Hepatocyte (in vitro differentiated cells): Measurements from ENCODE around the gene ABLIM2. TPM values are rescaled to one million over a fixed set of nuclear protein-coding genes. Genes with fewer than 3 reads are reported as not detected.

Source experiments
- DNase-seq: peaks from one replicate; pipeline ENCODE4 v3.0.0-alpha.2; 2016; ENCODE audit warnings: low spot score
- H2AFZ ChIP-seq: fragments of 200-600 bp; sonication (generic); 2 replicates; pipeline ENCODE4 v1.6.0; 2016; ENCODE audit warnings: antibody characterized with exemption, mild to moderate bottlenecking
- H3K27ac ChIP-seq: fragments of 200-600 bp; sonication (generic); 2 replicates; pipeline ENCODE4 v1.5.1; 2016; ENCODE audit warnings: mild to moderate bottlenecking
- H3K27me3 ChIP-seq: fragments of 200-600 bp; sonication (generic); 2 replicates; pipeline ENCODE4 v1.6.1; 2016
- H3K36me3 ChIP-seq: fragments of 200-600 bp; sonication (generic); replicated peaks from 2 replicates; pipeline ENCODE4 v1.5.1; 2016; ENCODE audit warnings: low read depth; ENCODE audit not compliant: insufficient read depth
- H3K4me1 ChIP-seq: fragments of 200-600 bp; sonication (generic); 2 replicates; pipeline ENCODE4 v1.5.1; 2016; ENCODE audit warnings: mild to moderate bottlenecking, moderate library complexity; ENCODE audit not compliant: insufficient read depth
- H3K4me2 ChIP-seq: fragments of 200-600 bp; sonication (generic); 2 replicates; pipeline ENCODE4 v1.6.0; 2016
- H3K4me3 ChIP-seq: fragments of 200-600 bp; sonication (generic); 2 replicates; pipeline ENCODE4 v1.5.1; 2016; ENCODE audit warnings: mild to moderate bottlenecking
- H3K79me2 ChIP-seq: fragments of 200-600 bp; sonication (generic); 2 replicates; pipeline ENCODE4 v1.6.0; 2017; ENCODE audit warnings: mild to moderate bottlenecking
- H3K9me2 ChIP-seq: fragments of 200-600 bp; sonication (generic); replicated peaks from 2 replicates; pipeline ENCODE4 v1.6.0; 2017; ENCODE audit warnings: mild to moderate bottlenecking; ENCODE audit not compliant: insufficient read depth
- H3K9me3 ChIP-seq: fragments of 200-600 bp; sonication (generic); 2 replicates; pipeline ENCODE4 v1.5.1; 2016; ENCODE audit warnings: low read depth, mild to moderate bottlenecking
- H4K20me1 ChIP-seq: fragments of 200-600 bp; sonication (generic); 2 replicates; pipeline ENCODE4 v1.6.0; 2016; ENCODE audit warnings: mild to moderate bottlenecking; ENCODE audit not compliant: insufficient read depth, poor library complexity, severe bottlenecking
- CTCF ChIP-seq: fragments of 200-600 bp; sonication (generic); IDR thresholded peaks from 2 replicates; pipeline ENCODE4 v1.5.1; 2016; ENCODE audit warnings: antibody characterized with exemption, mild to moderate bottlenecking; ENCODE audit not compliant: poor library complexity
- EZH2 ChIP-seq: fragments of 200-600 bp; sonication (generic); IDR thresholded peaks from 2 replicates; pipeline ENCODE4 v1.6.1; 2016; ENCODE audit warnings: antibody characterized with exemption, mild to moderate bottlenecking, borderline replicate concordance
- EZH2phosphoT487 ChIP-seq: fragments of 200-600 bp; sonication (generic); IDR thresholded peaks from one replicate; pipeline ENCODE4 v1.6.1; 2018; ENCODE audit warnings: antibody characterized with exemption, mild to moderate bottlenecking, low read depth, moderate library complexity; ENCODE audit not compliant: unreplicated experiment, severe bottlenecking
- WGBS: methylation state at CpG from one replicate; pipeline ENCODE4 v1.1.6; 2016; ENCODE audit warnings: low lambda C conversion rate; ENCODE audit errors: missing lambda C conversion rate; 5-methylcytosine and 5-hydroxymethylcytosine counted together
- polyA plus RNA-seq: library from polyadenylated mRNA; unstranded; fragments of >200 nt; fragmentation: Nextera tagmentation; extraction: Ambion mirVana; gene quantifications from 2 replicates; pipeline ENCODE4 v1.2.1, GENCODE V29; 2016
- total RNA-seq: library from RNA; depleted of rRNA; stranded (reverse); fragments of >200 nt; gene quantifications from 2 replicates; pipeline ENCODE4 v1.2.3, GENCODE V29; 2014

Gene ABLIM2
- total and polyA plus RNA-seq, 2 experiments from 2014 or later = 1.7 to 2.0 TPM

DNA sequence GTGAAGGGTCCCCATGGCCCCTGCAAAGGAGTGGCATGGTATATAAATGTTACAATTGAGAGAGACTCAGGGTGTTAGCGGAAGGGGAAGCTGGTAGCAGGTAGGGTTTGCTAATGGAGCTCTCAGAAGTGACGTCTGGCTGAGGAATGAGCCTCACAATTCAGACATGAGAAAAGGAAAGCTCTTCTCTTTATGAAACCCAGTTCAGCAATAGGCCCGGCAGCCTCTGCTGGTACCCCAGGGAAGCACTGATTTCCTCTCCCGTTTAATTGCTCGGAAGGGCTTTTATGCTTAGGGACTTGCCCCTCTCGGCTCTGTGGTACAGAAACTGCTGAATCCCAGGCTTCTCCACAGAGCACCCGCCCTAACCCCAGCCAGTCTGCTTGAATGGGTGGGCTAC is 199.5 kb downstream of the ABLIM2 start:
- Histone ChIP-seq H3K4me2 (no peak overlapping the region), H3K4me1 (peaks cover 19% of the 10 kb centered on the region), H3K79me2 (no peaks in the 10 kb centered on the region), H3K9me2 (no peaks in the 10 kb centered on the region), H4K20me1 (no peaks in the 10 kb centered on the region), H3K27me3 (no peaks in the 10 kb centered on the region), H3K36me3 (no peaks in the 10 kb centered on the region), H3K9me3 (no peaks in the 10 kb centered on the region), H3K4me3 (no peak overlapping the region), H3K27ac (peak overlapping the region; percentile 21), H2AFZ (no peak overlapping the region)
- WGBS = 88% methylated on average over 7 of the region's 7 CpGs
- no peak for DNase-seq
- TF ChIP-seq EZH2phosphoT487 = no peak
- TF ChIP-seq CTCF = no peak
- no peak for TF ChIP-seq EZH2

DNA sequence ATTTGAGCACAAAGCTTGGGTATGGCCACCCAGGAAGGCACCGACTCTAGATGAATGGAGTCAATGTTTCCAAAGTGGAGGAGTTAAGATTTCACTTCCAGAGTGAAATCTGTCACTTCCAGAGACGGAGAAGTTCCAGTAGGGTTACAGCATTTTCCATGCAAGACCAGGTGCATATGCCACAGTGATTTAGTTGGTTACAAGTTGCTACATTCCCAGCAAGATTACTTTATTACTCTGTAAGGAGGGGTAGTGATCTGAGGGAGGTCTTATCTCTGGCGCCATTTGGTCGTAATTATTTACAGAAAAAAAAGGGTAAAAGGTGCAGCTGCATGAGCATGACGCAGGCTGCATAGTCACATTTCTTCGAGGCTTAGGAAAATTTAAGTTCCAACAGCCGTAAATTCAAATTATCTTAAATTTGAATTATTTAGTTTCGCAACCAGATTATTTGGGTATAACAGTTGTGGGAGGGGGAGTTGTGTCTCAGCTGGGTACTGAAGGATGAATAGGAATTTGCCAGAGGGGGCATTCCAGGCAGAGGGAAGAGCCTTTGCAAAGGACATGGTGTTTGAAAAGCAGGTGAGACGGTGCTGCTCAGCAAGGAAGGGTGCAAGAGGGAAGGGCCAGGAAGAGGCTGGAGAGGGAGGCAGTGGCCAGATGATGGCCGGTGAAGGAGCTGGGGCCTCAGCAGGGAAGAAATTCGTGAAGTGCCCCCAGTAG is 201.5 kb downstream of the ABLIM2 start:
- WGBS = 52% methylated on average over 11 of the region's 11 CpGs
- H3K27me3 ChIP-seq = no peaks in the 10 kb centered on the region
- TF ChIP-seq EZH2phosphoT487 (no peak), EZH2 (no peak), CTCF (no peak)
- no peaks in the 10 kb centered on the region for H3K79me2 ChIP-seq
- DNase-seq = no peak
- no peak overlapping the region for H3K4me3 ChIP-seq
- no peaks in the 10 kb centered on the region for H3K9me3 ChIP-seq
- H3K4me2 ChIP-seq = peak overlapping the region; percentile 22
- no peak overlapping the region for H2AFZ ChIP-seq
- peaks cover 19% of the 10 kb centered on the region for H3K4me1 ChIP-seq
- peak overlapping the region; percentile 85 for H3K27ac ChIP-seq
- H4K20me1 ChIP-seq = no peaks in the 10 kb centered on the region
- no peaks in the 10 kb centered on the region for H3K36me3 ChIP-seq
- no peaks in the 10 kb centered on the region for H3K9me2 ChIP-seq

- H3K27me3 ChIP-seq = no peaks in the 10 kb centered on the region
- H2AFZ ChIP-seq = no peak overlapping the region
- no peaks in the 10 kb centered on the region for H3K36me3 ChIP-seq
- no peaks in the 10 kb centered on the region for H3K9me3 ChIP-seq
- WGBS = 83% methylated on average over 8 of the region's 8 CpGs
- H3K9me2 ChIP-seq = no peaks in the 10 kb centered on the region
- H3K79me2 ChIP-seq = no peaks in the 10 kb centered on the region
- H3K4me1 ChIP-seq = peaks cover 19% of the 10 kb centered on the region
- H3K4me2 ChIP-seq = peak overlapping the region; percentile 22
- no peak for TF ChIP-seq EZH2phosphoT487
- TF ChIP-seq EZH2 = no peak
- no peak for TF ChIP-seq CTCF
- peak overlapping the region; percentile 85 for H3K27ac ChIP-seq
- no peak for DNase-seq
- no peak overlapping the region for H3K4me3 ChIP-seq
- H4K20me1 ChIP-seq = no peaks in the 10 kb centered on the region
Observed at GRCh38 chr4:7956270-7956808, 202.3 kb downstream of the ABLIM2 start.
